Suppressor macrophage treated with lipopolysaccharide for 4 hours (primary cell): ENCODE results near the gene PCDH9.

Experiments
- DNase-seq: peaks from one replicate; pipeline ENCODE4 v3.0.0-alpha.2; 2020

PCDH9 gene

DNA sequence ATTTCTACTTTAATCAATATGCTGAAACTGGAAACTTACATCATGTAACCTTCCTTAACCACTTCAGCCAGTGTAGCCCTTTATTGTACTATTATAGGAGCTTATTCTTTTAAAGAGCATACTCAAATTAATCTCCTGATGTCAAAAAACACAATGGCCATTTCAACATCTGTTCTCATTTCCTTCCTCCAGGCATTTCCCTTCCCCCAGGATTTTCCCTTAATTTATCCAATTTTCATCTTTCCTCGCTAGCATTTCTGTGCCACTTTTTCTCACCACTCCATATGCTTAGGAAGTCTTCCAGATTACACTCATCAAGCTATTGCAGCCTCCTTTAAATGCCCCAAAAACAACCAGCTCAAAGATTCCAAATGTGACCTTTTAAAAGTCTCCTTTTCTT lies 265.0 kb downstream of the PCDH9 start:
- DNase-seq = no peak

DNA sequence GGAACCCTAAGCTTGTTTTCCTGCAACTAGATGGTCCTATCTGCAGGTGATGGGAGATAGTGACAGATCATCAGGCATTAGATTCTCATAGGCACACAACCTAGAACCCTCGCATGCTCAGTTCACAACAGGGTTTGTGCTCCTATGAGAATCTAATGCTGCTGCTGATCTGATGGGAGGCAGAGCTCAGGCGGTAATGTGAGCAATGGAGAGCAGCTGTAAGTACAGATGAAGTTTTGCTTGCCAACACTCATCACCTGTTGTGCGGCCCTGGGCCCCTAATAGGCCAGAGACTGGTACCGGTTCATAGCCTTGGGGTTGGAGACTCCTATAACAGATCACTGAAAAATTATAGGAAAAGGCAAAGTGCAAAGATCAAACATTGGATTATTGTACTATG lies 267.2 kb downstream of the PCDH9 start:
- DNase-seq = no peak

DNA sequence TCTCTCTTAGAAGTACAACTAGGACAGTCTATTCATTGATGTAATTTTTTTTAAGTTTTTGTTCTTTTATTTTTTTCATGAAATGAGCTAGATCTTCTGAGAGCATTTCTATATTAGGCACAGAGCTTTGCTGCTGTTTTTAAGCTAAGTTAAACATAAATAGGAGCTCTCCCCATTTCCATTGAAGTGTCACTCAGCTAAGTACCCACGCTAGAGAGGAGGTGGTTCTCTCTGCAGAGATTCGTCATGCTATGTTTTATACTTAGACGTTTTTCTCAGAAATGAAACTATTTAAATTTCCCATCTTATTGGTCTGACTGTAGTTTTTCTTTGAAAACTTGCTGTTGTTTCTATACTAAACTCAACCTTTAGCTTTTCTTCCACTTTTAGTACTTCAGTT lies 271.5 kb downstream of the PCDH9 start:
- no peak for DNase-seq

DNA sequence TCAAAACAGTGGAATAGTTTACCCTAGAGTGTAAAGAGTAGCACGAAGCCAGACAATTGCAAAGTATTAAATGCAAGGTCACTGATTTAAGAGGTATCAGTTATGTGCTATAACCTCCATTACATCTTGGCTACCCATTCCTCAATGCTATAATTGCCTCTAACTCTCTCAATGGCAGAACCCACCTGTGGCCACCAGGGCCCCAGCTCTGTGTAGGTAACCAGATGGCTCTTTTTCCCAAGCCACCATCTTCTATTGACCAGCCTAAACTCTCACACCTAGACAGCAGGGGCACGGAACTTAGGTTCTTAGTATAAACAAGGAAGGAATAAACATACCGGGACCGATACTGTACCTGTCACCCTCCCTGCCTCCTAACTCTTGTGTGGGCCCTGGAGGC lies 277.6 kb downstream of the PCDH9 start:
- DNase-seq = no peak

DNA sequence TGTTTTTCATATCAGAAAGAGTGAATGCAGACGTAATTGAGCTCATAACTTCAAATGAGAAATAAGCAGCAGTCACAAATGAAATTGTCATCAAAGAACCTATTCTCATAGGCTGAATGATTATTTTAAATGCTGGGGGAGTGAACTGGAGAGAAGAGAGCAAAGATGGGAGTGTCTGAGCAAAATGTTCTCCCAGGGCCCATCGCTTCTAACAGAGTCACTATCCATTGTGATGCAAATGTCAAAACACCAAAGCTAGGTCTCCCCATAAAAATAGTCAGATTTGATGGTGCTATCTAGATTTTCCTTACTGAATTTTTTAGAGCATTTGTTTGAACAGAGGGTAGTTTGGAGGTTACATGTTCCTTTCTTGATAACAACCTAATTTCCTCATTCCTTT lies 278.7 kb downstream of the PCDH9 start:
- DNase-seq = no peak

DNA sequence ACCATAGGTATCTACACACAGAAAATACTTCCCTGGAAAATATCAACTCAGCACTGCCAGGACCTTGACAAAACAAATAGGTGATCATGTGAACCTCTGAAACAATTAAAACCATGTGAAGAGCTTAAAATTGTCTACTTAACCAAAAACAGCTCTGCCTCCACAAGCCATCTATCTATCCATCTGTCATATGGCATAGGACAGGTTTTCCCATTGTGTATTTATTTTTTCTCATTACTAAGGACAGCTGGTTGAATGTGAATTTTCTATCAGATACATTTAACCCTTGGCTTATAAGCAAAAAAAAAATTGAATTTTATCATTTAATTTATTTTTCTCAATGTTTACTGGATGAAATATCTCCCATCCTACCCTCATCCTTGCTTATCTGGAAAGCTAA lies 279.5 kb downstream of the PCDH9 start:
- DNase-seq = no peak

DNA sequence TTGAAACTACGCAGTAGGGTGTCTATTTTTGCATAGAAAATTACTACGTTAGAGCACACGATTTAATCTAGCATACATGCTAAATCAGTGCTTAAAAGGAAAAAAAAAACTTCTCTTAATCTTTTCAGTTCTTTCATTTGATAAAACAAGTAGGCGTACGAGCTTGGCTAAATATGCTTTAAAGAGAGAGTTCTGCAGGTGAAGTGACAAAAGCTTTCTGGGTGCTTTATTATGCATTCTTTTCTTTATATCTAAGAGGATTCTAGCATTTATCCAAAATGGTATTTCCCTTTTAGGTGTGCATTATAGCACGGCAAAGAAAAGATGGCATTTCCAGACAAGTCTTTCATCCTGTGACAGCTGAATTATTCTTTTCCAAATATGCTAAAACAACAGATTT lies 281.2 kb downstream of the PCDH9 start:
- DNase-seq = no peak

DNA sequence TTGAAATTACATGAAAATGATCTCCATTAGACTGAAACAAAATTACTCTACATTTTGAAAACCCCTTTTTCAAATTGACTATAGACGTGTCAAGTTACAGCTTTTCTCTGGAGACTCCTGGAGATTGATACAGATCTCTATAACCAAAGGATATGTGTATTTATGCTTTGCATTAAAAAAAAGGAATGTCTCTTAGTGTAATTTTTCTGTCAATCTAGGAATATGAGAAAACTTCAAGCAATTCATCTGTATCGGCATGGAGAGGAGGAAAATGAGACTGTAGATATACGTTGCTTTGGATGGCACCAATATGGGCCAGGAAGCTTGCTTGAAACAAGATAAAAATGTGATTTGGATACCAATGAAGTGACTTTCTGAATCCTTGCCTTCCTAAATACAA lies 286.6 kb downstream of the PCDH9 start:
- DNase-seq = no peak

DNA sequence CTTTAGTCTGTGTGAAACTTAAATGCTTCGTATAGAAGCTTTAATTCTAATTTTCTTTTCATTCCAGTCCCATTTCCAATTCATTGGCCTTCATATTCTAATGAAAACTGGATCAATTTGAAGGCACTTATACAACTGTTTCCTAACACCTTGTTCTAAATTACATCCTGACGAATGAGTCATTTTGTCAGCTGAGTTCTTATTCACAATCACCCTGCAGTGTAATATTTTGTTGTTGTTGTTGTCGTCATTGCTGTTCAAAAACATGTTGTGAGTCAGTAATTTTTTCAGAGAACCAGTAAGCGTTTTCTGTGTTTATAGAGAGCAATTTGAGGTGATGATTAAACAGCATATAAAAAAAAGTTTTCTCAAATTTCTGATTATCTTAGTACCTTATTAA lies 290.0 kb downstream of the PCDH9 start:
- DNase-seq = no peak

DNA sequence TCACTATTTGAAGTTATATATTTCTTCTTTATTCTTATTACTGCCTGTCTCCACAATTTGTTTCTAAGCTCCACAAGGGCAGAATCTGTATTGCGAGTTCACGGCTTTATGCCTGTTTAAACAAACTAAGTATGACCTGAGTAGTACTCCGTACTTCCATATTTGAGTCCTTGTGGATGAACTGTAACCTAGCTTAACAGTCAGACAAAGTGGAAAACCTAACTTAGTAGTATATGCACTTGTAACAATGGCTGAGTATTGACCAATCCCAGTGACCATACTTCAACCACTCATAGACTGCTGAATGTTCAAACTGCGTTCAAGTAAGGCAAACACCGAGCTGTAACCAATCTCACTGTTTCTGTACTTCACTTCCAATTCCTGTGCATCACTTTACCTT lies 292.7 kb downstream of the PCDH9 start:
- no peak for DNase-seq

DNA sequence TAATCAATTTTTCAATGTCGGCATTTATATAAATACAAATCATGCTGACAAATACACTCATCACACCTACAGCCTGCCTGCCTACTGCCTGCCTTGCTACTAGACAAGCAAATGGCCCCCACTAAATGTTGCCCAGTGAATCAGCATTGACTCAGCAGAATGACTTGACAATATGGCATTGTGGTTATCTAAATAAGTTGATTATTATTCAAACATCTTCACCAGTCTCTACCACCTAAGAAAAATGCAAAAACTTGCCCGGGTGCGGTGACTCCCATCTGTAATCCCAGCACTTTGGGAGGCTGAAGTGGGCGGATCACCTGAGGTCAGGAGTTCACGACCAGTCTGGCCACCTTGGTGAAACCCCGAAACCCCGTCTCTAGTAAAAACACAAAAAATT lies 296.1 kb downstream of the PCDH9 start:
- DNase-seq = no peak

DNA sequence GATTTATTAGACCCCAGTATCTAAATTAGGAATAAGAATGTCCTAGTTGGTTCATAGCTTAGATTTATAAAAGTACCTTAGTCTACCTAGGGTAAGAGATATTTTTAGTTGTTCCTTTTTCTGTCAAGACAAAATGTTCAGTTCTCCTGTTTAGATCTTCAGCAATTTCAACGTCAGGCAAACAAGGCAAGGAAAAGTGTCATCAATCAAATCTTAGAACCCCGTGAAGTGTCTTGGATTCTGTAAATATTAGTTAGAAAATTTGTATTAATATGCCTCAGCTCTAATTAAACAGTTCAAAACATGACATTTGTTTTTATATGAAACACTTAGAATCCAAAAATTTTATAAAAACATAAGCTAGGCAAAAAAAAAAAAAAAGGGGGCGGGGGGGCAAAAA lies 296.6 kb downstream of the PCDH9 start:
- DNase-seq = no peak

DNA sequence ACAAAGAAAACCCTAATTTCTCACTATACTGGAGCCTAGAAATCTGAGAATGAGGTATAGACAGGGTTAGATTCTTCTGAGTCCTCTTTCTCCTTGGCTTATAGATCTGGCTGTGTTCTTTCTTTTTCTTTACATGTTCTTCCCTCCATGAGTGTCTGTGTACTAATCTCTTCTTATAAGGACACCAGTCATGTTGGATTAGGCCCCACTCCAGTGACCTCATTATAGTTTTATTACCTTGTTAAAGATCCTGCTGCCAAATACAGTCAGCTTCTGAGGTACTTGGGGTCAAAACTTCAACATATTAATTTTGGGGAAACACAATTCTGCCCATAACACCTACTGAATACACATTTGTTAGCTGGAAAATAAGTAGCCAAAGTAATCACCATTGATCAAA lies 302.6 kb downstream of the PCDH9 start:
- DNase-seq = no peak

DNA sequence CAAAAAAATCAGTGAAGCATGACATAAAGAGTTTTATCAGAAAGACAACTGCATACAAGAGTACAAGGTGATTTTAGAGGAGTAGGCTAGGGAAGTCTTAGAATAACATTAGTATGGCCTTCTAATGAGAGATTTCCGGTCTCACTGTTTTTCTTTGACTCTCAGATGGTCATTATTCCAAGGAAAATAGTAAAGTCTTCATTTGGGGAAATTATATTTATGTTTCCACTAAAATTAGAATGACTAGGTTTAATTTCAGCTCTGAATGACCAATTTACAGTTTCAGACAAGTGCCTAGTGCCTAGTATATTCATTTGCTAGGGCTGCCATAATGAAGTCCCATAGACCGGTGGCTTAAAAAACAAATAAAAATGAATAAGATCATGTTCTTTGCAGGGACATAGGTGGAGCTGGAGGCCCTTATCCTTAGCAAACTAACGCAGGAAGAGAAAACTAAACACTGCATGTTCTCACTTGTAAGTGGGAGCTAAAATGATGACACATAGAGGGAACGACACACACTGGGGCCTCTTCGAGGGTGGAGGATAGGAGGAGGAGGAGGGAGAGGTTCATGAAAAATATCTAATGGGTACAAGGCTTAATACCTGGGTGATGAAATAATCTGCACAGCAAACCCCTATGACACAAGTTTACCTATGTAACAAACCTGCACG lies 303.1 kb downstream of the PCDH9 start:
- DNase-seq = no peak

DNA sequence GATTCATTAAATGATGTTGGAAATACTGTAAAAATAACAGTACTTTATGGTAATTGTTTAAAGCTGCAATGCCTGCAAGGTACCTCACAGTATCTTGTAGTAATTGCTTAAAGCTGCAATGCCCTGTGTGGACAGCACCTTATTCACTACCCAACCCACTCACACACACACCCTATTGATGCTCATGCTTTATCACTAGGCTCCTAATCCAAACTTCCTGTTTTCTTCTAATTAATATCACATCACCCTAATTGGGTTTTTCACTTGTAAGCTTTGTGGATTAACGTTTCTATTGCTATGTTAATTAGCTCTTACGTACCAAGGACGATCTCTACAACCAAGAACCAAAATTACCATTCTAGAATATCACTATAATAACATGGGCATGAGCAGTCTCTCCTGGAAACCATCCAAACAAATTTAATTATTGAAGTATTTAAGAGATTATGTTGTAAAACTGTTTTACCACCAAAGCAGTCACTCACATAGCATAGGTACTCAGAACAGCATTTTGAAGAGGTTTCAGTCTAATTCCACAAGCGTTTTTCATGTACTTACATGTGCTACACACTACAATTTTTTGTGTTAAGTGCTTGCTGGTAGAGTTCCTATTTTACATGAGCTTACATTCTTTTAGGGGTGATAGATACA lies 303.8 kb downstream of the PCDH9 start:
- DNase-seq = no peak

DNA sequence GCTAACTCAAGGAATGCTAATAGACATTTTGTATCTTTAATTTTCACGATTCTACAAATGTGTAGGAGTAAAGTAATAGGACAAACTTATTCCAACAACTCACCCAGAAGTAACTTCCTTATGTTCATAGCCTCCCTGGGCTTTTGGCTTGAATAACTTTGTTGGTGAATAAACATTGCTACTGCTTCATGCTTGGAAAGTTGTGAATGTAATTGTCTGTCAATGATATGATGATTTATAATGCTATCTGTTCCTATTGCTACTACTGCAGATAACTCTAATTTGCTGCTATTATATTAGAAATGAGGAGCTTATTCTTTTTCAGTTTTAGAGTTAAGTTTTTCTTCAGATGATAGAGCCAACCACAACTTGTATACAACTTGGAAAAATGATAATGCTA lies 307.7 kb downstream of the PCDH9 start:
- DNase-seq = no peak

DNA sequence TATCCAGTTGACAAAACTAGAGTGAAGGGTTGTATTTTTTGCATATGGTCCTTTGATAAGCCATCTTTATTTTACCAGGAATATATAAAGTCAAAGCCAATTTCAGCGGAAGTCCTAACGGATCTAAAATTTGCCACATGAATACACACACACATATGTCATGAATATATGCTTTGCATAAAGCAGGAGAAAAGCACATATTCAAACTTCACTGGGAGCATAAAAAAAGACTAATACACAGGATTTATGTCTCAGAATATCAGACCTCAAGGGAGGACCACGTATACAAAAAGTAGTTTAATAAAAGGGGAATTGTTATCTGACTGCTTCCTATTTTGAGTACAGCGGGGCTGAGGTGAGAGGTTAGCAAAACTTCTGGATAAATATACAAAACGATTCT lies 308.7 kb downstream of the PCDH9 start:
- no peak for DNase-seq

DNA sequence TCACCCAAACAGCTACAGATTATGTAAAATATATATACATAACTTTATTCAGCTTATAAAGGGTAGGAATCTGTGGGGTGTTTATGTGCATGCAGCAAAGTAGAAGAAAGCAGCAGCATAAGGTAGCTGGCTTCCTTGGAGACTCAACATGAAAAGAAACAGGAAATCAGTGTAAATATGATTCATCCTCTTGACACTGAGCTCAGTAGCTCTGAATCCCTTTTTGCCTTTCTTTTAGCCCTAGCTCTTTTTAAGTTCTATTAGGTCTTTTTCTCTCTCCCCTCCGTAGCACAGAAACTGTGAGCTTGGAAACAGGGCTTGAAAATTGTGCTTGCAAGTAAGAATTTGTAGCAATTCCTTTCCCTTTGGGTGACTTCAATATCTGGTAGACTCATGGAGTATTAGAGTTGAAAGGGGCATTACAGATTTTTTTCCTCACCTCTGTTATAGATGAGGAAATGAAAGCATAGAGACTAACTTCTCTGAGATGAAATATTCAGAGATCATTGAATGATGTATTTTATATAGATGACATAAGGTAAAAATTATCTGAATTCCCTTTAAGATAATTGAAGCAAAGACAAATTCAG lies 314.4 kb downstream of the PCDH9 start:
- DNase-seq = no peak

DNA sequence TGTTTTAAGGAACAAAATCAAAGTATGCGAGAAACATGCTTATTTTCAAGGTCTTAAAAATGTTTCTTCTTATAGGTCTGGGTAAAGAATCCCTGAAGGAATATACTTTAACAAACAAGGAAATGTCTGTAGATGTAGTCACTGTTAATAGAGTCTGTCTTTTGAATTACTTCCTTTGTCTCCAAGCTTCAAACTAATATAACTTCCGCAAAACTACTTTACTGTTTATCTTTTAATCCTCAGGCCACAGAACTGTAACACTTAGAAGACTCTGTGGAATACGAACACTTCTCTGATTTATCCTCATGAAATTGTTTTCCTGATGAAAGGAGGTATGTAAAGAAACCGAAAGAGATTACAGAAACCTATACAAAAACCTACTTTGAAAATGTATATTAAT lies 316.0 kb downstream of the PCDH9 start:
- no peak for DNase-seq

DNA sequence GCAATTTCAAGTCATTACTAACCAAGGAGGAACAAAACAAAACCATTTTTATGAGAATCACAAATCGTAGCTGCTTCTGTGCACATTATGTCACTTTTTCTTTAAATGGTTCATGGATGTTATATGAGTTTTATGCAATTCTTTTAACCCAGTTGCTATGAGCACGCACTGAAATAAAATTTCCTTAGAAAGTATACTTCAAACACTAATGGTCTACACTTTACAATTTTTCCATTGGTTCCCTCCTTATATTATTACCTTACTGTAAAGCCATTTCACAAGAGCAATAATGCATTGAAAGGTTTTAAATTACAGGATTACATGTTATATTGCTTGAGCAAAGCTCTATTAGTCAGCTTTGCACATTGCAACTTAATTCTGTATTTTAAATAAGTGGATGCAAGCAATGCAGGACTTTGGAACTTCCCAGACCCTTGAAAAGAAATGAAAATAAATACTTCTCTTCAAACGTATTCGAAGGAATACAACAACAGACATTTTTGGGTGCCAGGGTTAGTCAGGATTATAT lies 318.7 kb downstream of the PCDH9 start:
- no peak for DNase-seq

DNA sequence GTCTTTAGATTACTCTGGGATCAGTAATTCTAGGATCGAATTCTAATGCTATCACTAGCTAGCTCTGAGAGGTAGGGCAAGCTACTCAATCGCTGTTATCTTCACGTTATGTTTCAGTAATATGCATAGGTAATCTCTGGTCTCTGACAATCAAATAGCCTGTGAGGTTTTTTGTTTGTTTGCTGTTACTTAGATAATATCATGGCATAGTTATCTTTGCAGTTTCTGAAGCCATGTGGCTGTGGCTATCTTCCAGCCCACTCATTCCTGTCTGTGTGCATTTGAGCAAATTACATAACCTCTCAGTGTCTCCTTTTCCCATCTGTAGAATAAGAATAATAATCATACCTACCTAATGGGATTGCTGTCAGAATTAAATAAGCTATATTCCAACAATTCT lies 330.2 kb downstream of the PCDH9 start:
- no peak for DNase-seq

DNA sequence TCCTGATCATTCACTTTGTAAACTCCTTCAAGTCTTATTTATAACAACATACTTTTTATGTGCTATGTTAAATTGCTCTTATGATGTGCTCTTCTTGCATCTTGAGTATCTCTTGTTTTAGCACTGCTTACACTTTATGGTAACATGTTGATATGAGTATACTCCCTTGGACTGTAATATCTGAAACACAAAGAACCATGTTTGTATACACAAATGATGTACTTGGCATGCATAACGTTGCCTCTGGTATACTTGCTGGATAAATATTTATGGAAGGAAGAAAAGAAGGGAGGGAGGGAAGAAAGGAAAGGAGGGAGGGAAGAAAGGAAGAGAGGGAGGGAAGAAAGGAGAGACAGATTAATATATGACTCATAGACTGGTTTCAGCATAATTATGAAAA lies 333.2 kb downstream of the PCDH9 start:
- DNase-seq = no peak

DNA sequence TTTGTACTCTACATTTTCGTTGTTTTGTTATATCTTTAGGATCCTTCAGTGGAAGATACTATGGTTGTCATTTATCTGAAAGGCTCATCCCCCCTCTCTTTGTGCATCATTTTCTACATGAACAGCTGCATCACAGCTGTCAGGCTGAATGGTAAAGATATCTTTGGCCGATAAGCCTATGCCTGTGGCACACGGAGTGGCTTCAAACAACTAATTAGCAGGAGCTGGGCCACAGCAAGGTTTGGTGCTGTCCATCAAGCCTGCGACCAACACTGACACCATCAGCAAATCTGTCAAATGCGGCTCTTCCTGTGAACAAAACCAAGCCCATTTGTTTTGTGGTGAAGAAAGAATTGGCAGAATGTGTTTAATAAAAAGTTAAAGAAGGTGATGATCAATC lies 334.4 kb downstream of the PCDH9 start:
- no peak for DNase-seq

DNA sequence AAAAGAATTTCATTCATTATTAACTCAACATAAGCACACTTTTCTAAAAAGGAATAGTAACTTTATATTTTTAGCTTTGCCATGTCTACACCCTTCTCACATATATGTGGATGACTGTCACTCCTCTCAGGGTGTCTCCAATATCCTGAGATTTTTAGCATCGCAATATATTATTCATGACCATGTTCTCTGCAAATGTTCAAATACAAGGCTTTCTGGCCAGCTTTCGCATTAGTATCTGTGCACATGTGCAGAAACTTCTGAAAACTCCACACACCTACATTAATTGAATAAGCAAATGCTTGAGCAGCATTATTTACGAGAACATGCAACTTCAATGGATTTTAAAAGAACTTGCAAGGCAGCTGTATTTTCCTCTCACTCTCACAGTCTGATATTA lies 334.8 kb downstream of the PCDH9 start:
- no peak for DNase-seq

DNA sequence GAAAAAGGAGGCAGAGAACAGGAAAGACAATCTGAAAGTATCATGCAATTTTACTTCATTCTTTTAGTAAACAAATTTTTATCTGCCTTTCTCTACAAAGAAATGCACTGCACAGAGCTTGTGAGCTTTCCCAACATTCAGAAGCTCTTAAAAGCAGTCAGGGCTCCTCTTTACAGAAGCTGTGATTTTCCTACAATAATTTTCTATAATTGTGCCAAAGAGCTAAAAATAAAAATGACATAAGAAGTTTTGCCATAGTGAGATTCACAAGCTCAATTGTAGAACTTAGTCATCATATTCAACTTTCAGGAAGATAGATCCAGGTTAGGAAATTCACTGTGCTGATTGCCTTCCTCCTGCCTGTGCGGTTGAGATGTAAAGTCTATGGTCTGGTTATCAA lies 341.4 kb downstream of the PCDH9 start:
- no peak for DNase-seq
